GM19395 (cell line): ENCODE data around the gene UROS.

Experiments
- ATAC-seq: cut with Tn5 transposase; IDR thresholded peaks from one replicate; pipeline ENCODE4 v1.9.1; 2021; ENCODE audit warnings: mild to moderate bottlenecking, moderate library complexity; ENCODE audit not compliant: unreplicated experiment

Gene UROS

GRCh38 chr10:125769175-125769574, 53.9 kb downstream of the UROS start:
- no peak for ATAC-seq

GRCh38 chr10:125768219-125768855, 54.7 kb downstream of the UROS start:
- ATAC-seq, result no peak

DNA sequence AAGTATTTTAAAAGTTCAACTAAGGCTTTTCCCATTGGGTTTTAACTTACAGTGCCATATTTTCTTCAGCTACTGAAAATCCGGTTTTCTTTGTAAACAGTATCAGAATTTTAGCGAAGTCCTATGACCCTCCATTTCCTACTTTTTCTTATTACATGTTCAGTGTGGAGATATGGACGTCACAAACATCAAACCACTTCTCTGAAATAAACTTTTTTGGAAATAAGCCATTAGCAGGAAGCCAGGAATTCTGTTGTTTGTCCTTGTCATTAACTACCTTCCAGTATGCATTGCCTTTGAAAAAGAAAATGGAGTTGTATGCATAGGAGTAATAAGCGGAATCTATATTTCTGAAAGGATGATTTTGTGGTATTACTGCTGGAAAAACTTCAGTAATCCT, 56.5 kb downstream of the UROS start:
- ATAC-seq, result no peak

DNA sequence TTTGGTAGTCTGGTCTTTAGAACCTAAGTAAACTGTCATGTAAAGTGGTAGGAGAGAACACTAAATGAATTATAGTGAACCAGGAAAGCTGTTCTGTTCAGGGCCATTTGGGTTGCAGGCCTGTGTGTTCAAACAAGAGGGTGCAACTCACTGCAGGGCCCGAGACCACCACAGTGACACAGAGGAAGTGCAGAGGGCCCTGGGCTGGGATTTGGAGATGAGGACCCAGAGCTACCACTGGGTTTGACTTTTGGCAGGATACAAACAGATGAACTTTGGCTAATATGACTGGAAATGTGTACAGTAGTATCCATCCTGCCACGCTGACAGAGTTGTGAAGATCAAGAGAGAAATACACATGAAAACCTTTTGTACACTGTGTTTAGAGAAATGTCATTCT, 57.2 kb downstream of the UROS start:
- ATAC-seq, result no peak

GRCh38 chr10:125762692-125763648, 60.1 kb downstream of the UROS start:
- ATAC-seq, result no peak

DNA sequence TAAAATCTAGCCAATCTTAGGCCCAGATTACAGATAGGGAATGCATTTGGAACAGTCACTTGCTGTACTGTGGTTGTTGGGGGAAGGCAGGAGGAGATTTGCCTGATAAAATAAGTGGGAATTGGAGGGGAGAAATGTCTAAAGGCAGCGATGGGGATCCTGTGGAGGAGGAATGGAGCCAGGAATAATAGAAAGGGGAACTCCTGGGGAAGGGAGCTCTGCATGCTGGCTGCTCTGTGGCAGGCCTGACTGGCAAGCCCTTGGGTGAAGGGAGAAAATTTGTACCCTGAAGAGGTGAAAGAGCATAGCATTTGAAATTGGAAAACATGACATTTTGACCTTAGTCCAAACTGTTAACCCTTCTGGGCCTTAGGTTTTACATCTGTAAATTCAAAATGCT, 61.1 kb downstream of the UROS start:
- ATAC-seq, result no peak

- no peak for ATAC-seq
These were observed 65.3 kb downstream of the UROS start for GRCh38 chr10:125757742-125758141.

DNA sequence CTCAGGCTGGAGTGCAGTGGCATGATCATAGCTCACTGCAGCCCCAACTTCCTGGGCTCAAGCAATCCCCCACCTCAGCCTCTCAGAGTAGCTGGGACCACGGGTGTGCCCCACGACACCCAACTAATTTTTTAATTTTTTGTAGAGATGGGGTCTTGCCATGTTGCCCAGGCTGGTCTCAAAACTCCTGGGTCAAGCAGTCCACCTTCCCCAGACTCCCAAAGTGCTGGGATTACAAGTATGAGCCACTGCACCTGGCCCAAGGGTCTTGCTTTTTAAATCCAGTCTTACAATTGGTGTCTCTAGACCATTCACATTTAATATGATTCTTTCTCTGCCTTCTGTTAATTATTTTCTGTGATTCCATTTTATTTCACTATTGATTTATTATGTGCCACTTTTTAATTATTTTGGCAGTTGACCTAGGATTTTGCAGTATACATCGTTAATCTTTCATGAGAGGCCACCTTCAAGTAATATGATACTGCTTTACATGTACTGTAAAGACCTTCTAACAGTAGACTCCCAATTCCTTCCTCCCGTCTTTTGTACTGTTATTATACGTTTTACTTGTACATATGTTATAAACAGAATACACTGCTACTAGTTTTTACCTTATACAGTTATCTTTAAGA, 66.1 kb downstream of the UROS start:
- no peak for ATAC-seq

- ATAC-seq, result no peak
These were observed 66.9 kb downstream of the UROS start for GRCh38 chr10:125756196-125756595.

- no peak for ATAC-seq
These were observed 75.6 kb downstream of the UROS start for GRCh38 chr10:125747417-125747816.

DNA sequence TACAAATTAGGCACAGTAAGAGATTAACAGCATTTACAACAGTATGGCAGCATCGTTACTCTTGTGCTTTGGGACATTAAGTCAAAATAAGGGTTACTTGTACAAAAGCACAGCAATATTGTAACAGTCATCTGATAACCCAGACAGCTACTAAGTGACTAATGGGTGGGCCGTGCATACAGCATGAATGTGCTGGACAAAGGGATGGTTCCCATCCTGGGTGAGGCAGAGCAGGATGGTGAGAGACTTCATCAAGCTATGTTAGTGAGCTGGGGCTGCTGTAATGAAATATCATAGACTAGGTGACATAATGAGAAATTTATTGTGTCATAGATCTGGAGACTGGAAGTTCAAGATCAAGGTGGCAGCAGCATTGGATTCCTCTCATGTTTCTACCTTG, 78.1 kb downstream of the UROS start:
- ATAC-seq, result no peak

- no peak for ATAC-seq
These were observed 80.6 kb downstream of the UROS start for GRCh38 chr10:125742465-125742864.

DNA sequence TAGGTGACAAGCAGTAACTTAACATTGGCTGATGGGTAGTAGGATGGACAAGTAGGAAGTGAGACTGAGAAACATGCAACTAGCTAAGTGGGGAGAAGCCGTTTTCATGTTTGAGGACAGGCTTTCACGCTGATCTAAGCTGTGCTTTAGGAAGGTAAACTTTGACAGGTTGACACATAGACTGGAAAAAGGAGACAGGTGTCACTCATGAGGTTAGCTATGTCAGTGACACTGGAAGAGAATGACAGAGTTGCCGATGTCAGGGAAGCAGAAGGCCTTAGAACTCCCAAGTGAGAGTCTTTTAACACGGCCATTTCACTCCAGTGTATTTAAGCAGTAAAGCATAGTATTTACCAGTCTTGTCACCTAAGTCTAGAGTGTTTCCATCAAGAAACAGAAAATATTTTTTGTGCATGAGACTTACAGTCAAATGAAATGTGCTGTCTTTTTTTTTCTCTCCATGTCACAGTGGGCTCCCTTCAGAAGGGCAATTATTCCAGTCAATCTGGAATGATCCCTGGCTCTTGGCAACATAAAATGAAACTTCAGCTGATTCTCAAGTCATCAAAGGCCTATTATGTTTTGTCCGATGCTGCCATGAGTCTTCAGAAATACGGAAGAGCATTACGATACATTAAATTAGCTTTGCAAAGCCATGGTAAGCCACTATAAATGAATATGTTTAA, 82.9 kb downstream of the UROS start:
- no peak for ATAC-seq
